SW480 (cell line): ENCODE data around the gene HSPA9.

Source experiments
- DNase-seq: peaks from one replicate; pipeline ENCODE4 v3.0.0-alpha.2; 2016; ENCODE audit warnings: low spot score

The HSPA9 gene

DNA sequence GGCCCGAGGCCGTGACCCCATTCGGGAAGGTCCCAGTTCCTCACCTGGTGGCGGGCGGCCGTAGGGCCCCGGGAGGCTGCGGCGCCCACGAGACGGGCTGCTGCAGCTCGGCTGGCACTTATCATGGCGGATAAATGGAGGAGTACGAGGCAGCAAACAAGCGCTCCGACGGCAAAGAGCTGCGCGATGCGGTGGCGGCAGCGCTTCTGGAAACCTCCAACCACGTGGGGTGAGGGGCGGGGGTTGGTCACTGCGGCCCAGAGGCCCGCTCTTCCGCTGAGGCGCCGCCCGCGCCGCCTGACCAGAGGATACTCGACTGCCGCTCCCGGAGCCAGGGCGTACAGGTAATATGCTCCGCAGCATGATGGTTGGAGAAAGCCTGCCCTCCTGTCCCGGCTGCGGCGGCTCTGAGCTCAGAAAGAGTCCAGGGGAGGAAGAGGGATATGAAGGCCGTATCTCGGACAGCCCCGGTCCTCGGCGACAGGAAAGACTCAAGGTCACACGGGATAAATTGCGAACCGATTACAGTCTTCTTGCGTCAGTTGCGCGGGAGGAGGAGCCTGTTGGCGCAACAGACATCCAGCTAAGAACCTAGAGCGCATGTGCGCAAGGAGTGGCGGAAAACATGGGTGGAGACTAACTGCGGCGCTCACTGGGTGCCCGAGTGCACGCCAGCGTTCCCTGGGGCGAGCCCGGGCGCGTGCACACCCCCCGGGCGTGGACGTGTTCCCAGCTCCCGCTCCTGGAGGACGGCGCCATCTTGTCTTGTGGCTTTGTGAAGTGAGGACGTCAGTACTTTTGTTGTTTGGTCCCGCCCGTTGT is at the start of gene HSPA9:
Gene HSPA9, minus strand, starts transcription at position 208 of the 822 bp plus-strand sequence. Its CDS starts 83 bp downstream, at position 125.
- peak; percentile 100 for DNase-seq

- no peak for DNase-seq
Observed at GRCh38 chr5:138623053-138623452, 47.9 kb upstream of the HSPA9 start.

GRCh38 chr5:138622051-138622450 is 46.9 kb upstream of the HSPA9 start:
- no peak for DNase-seq

DNA sequence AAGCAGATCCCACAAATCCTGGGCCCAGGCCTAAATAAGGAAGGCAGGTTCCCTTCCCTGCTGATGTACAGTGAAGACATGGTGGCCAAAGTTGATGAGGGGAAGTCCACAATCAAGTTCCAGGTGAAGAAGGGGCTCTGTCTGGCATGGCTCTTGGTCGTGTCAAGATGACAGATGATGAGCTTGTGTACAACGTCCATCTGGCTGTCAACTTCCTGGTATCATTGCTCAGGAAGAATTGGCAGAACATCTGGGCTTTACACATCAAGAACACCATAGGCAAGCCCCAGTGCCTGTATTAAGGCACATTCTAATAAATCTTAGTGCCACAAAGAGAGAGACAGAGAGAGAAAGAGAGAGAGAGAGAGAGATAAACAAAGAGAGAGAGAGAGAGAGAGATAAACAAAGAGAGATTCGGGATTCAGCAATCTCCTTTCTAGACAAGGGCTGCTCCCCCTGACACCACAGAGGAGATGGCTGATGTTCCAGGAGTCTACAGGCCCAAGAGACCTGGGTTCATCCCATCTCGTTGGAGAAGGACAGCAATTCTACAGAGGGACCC is 45.5 kb upstream of the HSPA9 start:
- DNase-seq: no peak

- no peak for DNase-seq
Observed at GRCh38 chr5:138616508-138616907, 41.3 kb upstream of the HSPA9 start.

DNA sequence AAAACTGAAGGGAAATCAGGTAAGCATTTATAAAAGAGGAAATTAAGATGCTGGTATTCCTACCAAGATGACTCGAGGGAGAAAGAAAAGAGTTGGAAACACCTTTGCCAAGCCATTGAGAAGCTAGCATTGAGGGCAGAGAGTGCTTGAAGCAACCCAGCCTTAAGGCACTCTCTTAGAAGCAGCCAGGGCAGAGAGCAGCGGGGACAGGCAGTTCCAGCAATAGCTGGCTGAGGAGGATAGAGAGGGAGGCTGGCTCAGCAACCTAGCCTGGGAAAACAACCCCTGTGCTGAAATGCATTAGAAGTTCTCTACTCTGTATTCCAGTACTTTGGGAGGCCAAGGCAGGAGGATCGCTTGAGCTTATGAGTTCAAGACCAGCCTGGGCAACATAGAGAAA is 40.3 kb upstream of the HSPA9 start:
- no peak for DNase-seq

DNA sequence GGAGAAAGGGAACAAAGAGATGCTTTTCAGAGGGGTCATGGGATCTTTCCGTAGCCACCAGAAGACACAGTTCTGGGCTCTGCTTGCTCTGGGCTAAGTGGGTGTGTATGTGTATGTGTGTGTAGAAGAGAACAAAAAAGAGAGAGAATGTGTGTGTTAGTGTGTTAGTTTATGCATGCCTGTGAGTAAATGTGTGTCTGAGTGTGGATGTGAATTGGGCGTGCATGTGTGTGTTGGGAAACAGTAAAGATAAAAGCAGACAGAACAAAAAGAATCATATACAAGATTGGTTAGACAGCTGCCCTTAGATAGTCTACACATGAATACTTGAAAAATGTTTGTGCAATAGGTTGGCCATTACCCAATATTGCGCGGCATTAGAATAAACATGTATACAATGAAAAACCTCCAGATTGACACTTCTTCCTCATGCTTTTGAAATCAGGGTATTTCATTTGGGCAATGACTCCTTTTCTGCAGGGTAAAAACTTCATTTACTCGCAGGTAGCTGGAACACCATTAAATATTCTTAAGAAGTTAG is 36.5 kb upstream of the HSPA9 start:
- no peak for DNase-seq

- DNase-seq: no peak
Observed at GRCh38 chr5:138610918-138611677, 35.9 kb upstream of the HSPA9 start.

- no peak for DNase-seq
Observed at GRCh38 chr5:138610415-138610917, 35.3 kb upstream of the HSPA9 start.

DNA sequence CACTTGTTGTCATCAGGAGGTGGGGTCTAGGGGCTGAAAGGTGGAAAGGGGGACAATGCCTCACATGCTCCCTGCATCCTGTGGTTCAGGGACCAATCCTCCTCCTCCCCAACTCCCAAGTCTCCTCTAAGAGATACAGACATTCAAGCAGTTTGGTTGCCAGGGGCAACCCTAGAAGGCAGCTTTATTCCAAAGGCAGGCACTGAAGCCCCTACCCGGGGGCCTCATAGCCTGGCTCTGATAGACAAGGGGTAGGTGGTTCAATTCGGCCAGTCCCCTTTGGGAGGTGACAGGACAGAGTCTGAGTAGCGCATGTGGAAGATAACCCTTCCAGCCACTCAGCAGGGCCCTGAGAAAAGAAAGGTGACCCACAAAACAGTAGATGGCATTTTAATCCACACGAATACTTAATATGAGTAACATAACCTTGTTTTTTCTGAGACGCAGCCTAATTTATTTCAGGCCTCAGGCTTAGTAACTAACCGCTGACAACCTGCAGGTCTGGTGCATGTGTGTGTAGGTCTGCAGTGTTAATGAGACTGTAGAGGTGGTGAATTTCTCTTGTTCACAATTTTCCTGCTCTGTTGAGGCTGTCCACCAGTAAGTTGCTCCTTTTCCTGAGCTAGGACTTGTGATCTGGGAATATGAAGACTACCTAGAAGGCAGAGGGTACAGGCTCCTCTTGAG is 31.3 kb upstream of the HSPA9 start:
- no peak for DNase-seq

- DNase-seq: no peak
Observed at GRCh38 chr5:138605254-138605972, 30.2 kb upstream of the HSPA9 start.

DNA sequence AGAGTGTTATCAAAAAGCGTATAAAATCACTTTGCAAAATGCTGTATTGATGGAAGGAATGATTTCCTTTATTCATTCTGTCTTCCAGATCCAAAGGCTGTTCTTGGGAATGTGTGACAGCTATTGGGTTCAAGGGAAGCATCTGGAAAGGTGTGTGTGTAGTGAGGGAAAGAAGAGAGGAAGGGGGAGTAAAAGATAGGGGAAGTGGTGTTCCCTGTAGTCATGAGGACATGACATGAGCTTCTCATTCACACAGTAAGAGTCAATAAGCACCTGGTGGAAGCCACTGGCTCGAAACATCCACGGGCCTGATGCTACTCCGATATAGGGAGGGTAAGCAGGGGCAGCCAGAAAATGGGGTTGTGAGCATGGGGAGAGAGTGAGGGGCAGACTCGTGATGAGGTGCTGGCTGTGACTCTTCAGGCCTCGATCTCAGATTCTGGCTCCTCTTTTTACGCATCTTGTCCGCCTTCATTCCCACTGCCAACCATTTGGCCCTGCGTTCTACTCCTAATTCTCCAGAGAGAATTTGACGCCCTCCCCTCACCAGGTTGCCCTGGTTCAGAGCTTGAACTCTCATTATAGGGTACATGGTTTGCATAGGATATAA is 29.1 kb upstream of the HSPA9 start:
- no peak for DNase-seq

- no peak for DNase-seq
Observed at GRCh38 chr5:138603249-138603920, 28.2 kb upstream of the HSPA9 start.

- no peak for DNase-seq
Observed at GRCh38 chr5:138602371-138603000, 27.3 kb upstream of the HSPA9 start.

DNA sequence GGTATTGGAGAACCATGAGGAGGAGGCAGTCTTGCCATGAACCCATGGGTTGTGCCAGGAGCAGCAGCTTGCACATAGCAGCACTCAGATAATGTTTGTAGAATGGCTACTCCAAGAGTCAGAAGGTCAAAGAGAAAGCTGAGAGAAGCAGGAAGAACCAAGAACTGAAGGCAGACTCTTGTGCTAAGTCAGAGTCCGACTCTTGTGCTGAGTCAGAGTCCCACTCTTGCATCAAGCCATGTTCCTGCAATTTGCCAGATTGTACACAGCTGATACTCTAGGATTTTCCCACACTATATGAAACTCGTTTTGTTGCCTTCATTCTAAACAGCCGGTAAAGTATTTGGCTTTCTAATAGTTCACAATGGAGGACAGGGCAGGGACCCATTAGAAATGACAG is 26.2 kb upstream of the HSPA9 start:
- DNase-seq: peak; percentile 45

DNA sequence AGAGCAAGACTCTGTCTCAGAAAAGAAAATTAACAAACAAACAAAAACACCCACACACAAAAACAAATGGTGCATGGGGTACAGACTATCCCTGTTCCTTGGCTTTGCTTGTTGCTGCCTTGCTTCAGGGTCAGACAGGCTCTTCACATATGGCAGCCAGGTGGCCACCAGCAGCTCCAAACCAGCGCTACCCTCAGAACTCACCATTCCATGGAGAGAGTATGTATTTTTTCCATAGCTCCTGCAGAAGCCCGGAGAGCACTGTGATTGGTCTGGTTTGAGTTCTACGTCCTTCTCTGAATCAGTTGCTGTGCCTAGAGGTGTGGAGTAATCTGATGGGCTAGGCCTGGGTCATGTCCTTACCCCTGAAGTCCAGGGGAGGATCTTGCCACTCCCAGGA is 25.2 kb upstream of the HSPA9 start:
- DNase-seq: no peak

- no peak for DNase-seq
Observed at GRCh38 chr5:138597661-138598400, 22.6 kb upstream of the HSPA9 start.

GRCh38 chr5:138596105-138596881 is 21.1 kb upstream of the HSPA9 start:
- peak; percentile 36 for DNase-seq
